DMS153 treated with DMSO at 0.1 percent for 48 hours (cell line): ENCODE measurements around the gene ZNF385B.

Source experiments
- DNase-seq: peaks from one replicate; lab custom pipeline; 2025; ENCODE audit not compliant: unreplicated experiment; lab: John Stamatoyannopoulos, UW

The ZNF385B gene

GRCh38 chr2:179592167-179592936 lies 269.1 kb downstream of the ZNF385B start:
- no peak for DNase-seq

- DNase-seq, result no peak
Observed at GRCh38 chr2:179591690-179592089, 269.7 kb downstream of the ZNF385B start.

GRCh38 chr2:179588486-179589145 lies 272.8 kb downstream of the ZNF385B start:
- no peak for DNase-seq

GRCh38 chr2:179584760-179585159 lies 276.7 kb downstream of the ZNF385B start:
- DNase-seq, result no peak

GRCh38 chr2:179581605-179582004 lies 279.8 kb downstream of the ZNF385B start:
- no peak for DNase-seq

- DNase-seq, result no peak
Observed at GRCh38 chr2:179580378-179581146, 280.9 kb downstream of the ZNF385B start.

- DNase-seq, result no peak
Observed at GRCh38 chr2:179579800-179580199, 281.6 kb downstream of the ZNF385B start.

GRCh38 chr2:179578171-179578916 lies 283.1 kb downstream of the ZNF385B start:
- DNase-seq, result no peak

- no peak for DNase-seq
Observed at GRCh38 chr2:179574061-179574519, 287.3 kb downstream of the ZNF385B start.

- no peak for DNase-seq
Observed at GRCh38 chr2:179572544-179572943, 288.9 kb downstream of the ZNF385B start.

- DNase-seq, result no peak
Observed at GRCh38 chr2:179571721-179572120, 289.7 kb downstream of the ZNF385B start.

GRCh38 chr2:179571252-179571651 lies 290.2 kb downstream of the ZNF385B start:
- no peak for DNase-seq

- DNase-seq, result no peak
Observed at GRCh38 chr2:179569831-179570233, 291.6 kb downstream of the ZNF385B start.

GRCh38 chr2:179565807-179566206 lies 295.6 kb downstream of the ZNF385B start:
- DNase-seq, result no peak

- peak; percentile 34 for DNase-seq
Observed at GRCh38 chr2:179562330-179562885, 299.0 kb downstream of the ZNF385B start.

- DNase-seq, result no peak
Observed at GRCh38 chr2:179561702-179562101, 299.7 kb downstream of the ZNF385B start.

GRCh38 chr2:179560257-179560735 lies 301.1 kb downstream of the ZNF385B start:
- DNase-seq, result no peak

GRCh38 chr2:179559108-179559806 lies 302.2 kb downstream of the ZNF385B start:
- DNase-seq, result no peak

- DNase-seq, result no peak
Observed at GRCh38 chr2:179558010-179558934, 303.1 kb downstream of the ZNF385B start.
